Stimulated activated CD8-positive, alpha-beta memory T cell treated with anti-CD3 and anti-CD28 coated beads, Interleukin-7, amount 100 ng/mL, for 24 hours (primary cell): ENCODE measurements around the gene RNASE1.
"Not testable (repeated sequence)": the region's sequence is repeated elsewhere in the genome, so short reads cannot be mapped to it uniquely, and the experiment has no call there.

ENCODE experiments used
- DNase-seq: peaks from one replicate; pipeline ENCODE4 v3.0.0-alpha.2; 2020; ENCODE audit warnings: low read depth

RNASE1 gene

GRCh38 chr14:20802341-20803084 lies at the start of gene RNASE1:
Gene RNASE1 (minus strand): TSS chr14:20802844. CDS start chr14:20802068, 776 bp downstream.
- DNase-seq, result no peak

DNA sequence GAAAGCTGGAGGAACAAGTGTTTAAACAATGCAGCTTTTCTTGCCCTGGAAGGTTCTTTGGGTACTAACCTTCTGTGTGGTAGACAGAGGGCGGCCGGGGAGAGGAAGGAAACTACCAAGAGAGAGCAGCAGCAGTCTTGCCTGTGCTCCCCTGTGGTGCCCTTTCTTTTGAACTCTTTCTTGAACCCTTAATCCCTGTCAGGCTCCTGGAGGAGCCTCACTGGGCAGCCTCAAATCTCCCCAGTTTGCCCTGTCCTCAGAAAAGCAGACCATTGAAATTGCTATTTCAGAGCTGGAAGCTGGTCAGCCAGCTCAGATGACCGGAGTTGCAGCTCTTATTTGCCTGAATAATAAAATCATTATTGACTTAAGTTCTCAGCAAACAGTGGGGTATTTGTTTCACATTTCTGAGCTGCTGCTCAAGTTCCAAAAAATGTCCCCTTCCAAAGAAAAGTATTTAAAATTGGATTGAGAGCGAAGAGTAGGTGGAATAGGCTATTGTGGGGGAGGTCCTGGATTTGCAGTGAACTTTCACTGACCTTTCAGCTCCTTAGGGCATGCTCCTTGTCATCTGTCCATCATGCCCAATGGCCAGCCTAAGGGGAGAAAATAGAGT lies 46.4 kb upstream of the RNASE1 start:
- no peak for DNase-seq

DNA sequence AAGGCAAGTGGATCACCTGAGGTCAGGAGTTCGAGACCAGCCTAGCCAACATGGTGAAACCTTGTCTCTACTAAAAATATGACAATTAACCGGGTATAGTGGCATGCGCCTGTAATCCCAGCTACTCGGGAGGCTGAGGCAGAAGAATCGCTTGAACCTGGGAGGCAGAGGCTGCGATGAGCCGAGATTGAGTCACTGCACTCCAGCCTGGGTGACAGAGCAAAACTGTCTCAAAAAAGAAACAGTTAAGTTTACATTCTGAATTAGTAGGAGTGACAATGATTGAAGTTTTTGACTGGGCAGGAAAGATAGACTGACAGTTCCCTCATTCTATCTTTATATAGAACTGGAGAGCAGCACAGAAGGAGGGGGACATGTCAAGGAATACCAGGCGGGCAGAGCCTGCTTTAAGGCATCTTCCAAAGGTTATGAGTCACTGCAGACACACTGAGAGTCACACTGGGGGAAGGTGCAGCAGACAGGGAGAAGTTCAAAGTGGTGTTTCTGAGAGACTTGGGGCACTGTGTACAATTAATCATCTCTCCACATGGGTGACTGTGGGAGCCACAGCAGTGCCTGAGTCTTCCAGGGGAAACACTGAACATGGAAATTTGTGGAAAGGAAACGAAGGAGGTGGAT lies 45.8 kb upstream of the RNASE1 start:
- DNase-seq, result no peak

DNA sequence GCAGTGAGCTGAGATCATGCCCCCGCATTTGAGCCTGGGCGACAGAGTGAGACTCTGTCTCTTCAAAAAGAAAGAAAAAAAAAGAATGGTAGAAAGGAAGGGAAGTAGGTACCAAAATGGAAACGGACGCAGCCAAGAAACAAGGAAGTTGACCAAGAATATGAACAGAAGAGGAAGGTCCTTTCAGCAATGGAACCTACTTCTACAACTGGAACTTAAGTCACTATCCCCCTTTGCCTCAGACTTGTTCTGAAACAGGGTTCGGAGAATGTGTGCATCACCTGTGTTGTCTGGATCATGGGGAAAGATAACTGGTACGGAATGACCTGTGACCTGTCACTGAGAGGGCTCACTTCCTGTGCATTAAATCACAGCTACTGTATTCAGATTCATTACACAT lies 43.9 kb upstream of the RNASE1 start:
- no peak for DNase-seq

DNA sequence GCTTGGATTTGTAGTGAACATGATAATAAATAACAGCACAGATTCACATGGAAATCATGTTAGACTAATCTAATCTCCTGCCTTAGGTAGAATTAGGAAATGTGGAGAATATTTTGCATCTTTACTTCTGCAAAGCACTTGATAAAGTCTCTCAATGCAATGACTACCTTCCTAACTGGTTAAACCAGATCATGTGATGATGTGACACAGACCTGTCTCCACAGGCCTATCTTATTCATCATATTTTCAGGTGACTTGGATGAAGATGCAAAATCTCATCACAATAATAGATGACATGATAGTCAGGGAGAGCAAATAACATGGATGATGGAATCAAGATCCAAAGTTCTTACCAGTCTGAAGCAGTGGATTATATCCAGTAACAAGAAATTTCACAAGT lies 38.5 kb upstream of the RNASE1 start:
- DNase-seq, result no peak

DNA sequence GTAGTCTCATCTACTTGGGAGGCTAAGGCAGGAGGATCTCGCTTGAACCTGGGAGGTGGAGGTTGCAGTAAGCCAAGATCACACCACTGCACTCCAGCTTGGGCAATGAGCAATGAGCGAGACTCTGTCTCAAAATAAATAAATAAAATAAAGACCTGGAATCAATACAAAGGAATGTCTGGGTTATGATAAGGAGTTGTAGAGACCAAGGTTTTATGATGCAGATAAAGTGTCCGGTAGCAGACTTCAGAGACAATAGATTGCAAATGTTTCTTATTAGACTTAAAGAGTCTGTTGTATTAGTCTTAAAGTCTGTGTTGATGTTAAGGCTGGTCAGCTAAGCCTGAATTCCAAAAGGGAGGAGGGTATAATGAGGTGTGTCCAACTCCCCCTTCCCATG lies 35.2 kb upstream of the RNASE1 start:
- no peak for DNase-seq

GRCh38 chr14:20836668-20837338 lies 34.2 kb upstream of the RNASE1 start:
- no peak for DNase-seq

GRCh38 chr14:20834899-20835298 lies 32.3 kb upstream of the RNASE1 start:
- no peak for DNase-seq

- DNase-seq, result no peak
These were observed 28.2 kb upstream of the RNASE1 start for GRCh38 chr14:20830831-20831230.

GRCh38 chr14:20828024-20828694 lies 25.5 kb upstream of the RNASE1 start:
- not testable (repeated sequence) for DNase-seq

- no peak for DNase-seq
These were observed 24.7 kb upstream of the RNASE1 start for GRCh38 chr14:20827326-20827725.

DNA sequence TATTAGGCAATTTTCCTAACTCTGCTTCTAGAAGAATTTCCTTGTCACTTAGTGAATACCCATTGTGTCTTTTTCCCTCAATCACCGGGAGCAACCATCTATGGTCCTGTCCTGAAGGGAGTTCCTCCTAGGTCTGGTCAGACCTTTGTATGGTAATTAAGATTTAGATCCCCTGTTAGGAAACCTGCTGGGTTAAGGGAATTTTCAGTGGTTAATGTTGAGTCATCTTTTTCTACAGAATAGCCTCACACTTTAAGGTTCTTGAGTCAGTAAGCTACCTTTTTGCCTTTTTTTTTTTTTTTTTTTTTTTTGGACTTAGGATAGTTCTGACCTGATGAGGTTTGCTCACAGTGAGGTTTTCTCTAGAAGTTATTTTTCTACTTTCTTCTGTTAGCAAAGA lies 24.0 kb upstream of the RNASE1 start:
- not testable (repeated sequence) for DNase-seq

DNA sequence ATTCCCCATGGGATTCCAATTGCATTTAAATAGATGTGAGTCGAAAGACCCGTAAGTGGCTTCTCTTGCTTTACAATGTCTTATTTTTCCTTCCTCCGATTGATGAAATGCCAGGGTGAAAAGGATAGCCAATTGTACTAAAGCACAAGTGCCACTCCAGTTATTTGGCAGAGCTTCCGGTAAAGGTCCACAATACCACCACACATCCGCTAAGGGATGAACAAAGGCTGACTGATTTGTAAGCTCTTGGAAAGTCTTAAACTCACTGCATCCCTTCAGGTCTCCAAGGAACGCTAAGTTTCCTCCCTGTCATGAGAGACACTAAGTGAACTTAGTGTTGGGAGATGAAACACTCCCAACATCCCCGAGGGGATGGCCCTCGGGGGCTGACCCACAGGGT lies 21.2 kb upstream of the RNASE1 start:
- DNase-seq, result no peak

DNA sequence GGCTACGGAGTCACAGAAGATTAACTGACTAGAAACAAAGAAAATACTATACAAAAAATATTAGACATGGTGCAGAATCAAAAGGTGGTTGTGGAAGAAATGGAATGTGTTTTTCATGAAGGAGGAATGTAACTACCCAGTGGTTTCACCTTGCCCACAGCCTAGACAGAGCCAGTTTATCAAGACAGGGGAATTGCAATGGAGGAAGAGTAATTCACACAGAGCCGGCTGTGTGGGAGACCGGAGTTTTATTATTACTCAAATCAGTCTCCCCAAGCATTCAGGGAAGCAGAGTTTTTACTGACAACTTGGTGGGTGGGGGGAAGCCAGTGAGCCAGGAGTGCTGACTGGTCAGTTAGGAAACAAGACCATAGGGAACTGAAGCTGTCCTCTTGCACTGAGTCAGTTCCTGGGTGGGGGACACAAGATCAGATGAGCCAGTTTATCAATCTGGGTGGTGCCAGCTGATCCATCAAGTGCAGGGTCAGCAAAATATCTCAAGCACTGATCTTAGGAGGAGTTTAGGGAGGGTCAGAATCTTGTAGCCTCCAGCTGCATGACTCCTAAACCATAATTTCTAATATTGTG lies 19.0 kb upstream of the RNASE1 start:
- DNase-seq, result not testable (repeated sequence)

- no peak for DNase-seq
These were observed 17.6 kb upstream of the RNASE1 start for GRCh38 chr14:20820063-20820904.

- no peak for DNase-seq
These were observed 16.2 kb upstream of the RNASE1 start for GRCh38 chr14:20818861-20819260.

DNA sequence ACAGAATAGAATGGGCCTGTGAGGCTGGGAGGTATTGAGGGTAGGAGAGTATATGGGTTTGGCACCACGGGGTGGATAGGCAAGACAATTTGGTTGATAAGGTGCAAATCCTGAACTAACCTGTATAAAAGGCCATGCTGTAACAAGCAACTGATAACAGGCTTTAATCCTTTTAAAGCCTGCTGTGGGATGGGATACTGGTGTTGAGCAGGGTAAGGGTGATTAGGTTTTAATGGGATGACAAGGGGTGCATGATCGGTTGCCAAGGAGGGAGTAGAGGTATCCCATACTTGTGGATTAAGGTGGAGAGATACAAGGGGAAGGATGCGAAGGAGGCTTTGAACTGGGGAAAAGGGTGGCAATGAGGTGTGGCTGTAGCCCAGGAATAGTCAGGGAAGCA lies 13.3 kb upstream of the RNASE1 start:
- not testable (repeated sequence) for DNase-seq

DNA sequence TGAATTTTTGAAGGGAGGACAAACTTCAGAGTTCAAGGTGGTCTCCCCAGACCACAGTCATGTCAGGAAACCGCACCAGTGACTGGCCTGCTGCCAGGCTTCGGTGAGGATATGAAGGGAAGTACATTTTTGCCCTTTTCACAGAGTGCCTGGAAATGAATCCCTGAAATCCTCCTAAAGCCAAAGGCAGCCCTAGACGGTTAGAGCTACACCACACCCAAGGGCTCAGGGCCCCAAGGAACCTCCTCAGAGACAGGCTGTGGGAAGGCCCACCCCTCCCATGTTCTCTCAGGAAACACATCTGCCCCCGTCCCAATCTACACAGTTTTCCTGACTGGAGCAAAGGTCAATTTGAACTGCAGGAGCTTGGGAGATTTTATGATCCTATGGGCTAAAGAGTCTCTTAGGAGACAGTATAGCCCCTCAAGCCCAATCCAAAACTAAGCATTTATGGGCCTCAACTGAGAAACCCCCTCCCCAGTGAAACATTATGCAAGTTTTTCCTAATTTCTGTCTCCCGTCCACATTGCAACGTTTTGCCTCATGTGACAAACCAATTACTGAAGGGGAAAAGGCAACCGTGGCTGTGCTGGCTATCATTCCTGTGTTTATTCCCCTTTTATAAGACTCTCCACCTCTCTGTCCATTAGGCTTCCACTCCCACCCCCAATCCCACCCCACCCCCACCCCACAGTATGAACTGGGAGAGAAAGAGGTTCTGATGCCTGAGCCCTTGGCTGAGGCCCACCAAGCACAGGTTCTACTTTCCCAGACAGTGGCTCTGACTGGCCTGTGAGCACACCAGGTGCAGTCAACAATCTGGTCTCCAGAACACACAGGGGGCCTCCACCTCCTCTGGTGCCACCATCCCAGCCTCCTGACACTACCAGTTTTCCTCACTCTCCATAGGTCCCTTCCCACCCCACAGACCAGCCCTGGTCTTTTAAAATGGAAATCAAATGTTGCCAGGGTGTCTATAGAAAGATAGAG lies 9.6 kb upstream of the RNASE1 start:
- no peak for DNase-seq

DNA sequence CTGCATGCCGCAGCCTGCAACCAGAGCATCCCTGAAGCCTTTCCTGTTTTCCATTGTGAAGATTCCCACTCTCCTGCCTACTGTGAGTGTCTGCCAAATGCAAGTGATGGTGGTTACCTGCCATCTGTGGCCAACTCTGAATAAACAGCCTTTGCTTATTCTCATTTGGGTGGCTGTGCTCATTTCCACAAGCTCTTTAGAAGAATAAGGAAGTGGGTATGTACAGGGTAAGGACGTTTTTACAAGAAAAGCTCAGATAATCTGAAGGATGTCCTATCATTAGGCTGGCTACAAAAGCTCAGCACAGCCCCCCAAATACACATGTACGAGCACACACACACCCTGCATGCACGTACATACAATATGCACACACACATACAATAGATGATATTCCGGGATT lies 7.3 kb upstream of the RNASE1 start:
- no peak for DNase-seq

GRCh38 chr14:20808162-20808483 lies 5.5 kb upstream of the RNASE1 start:
- no peak for DNase-seq
